Neural cell (in vitro differentiated cells): ENCODE results near the gene GAB1.

Experiments used
- CTCF ChIP-seq: fragments of 450-650 bp; IDR thresholded peaks from 2 replicates; pipeline ENCODE4 v1.5.1; 2014; ENCODE audit warnings: antibody characterized with exemption, mild to moderate bottlenecking, moderate library complexity; ENCODE audit not compliant: poor library complexity, severe bottlenecking
- EZH2 ChIP-seq: fragments of 200-600, 300-800 bp; shearing (Covaris generic), sonication (generic); IDR thresholded peaks from 2 replicates; pipeline ENCODE4 v1.6.1; 2014; ENCODE audit warnings: antibody characterized with exemption, low read length, borderline replicate concordance, mild to moderate bottlenecking; ENCODE audit not compliant: insufficient read depth, poor library complexity, severe bottlenecking
- MXI1 ChIP-seq: fragments of 450-650 bp; conservative IDR thresholded peaks from 2 replicates; pipeline ENCODE4 v1.6.1; 2014; ENCODE audit warnings: antibody characterized with exemption, mild to moderate bottlenecking; ENCODE audit not compliant: poor library complexity, severe bottlenecking
- POLR2AphosphoS5 ChIP-seq: IDR thresholded peaks from 2 replicates; pipeline ENCODE4 v1.6.1; 2012
- REST ChIP-seq: IDR thresholded peaks from 2 replicates; pipeline ENCODE4 v1.6.1; 2012; ENCODE audit warnings: borderline replicate concordance

GRCh38 chr4:143351774-143352451, 15.2 kb downstream of the GAB1 start:
- no peak for TF ChIP-seq CTCF
- no peak for TF ChIP-seq REST
- no peak for TF ChIP-seq EZH2
- no peak for TF ChIP-seq MXI1
- no peak for TF ChIP-seq POLR2AphosphoS5
